Small intestine (tissue), 7 donors: ENCODE data around the gene TRERF1. TPM values are rescaled to one million over a fixed set of nuclear protein-coding genes. Genes with fewer than 3 reads are reported as not detected.

Source experiments
- DNase-seq, 2 donors: peaks; one replicate each; pipeline versions ENCODE4 v3.0.0 to v3.0.0-alpha.2; 2013
- FAIRE-seq: peaks from 2 replicates; lab custom pipeline; 2012; peaks lifted over from hg19 to GRCh38; lab: Jason Lieb, UNC
- H3K27ac ChIP-seq, 3 donors: one replicate each; pipeline ENCODE4 v1.5.1; 2013; ENCODE audit warnings: low read length in 2 of 3, mild to moderate bottlenecking in 2 of 3, control low read depth in 1 of 3, inconsistent platforms in 1 of 3, low read depth in 1 of 3, moderate library complexity in 1 of 3
- H3K27me3 ChIP-seq, 3 donors: one replicate each; pipeline ENCODE4 v1.6.1; 2013; ENCODE audit warnings: low read length in 3 of 3, inconsistent platforms in 1 of 3; ENCODE audit not compliant: control insufficient read depth in 3 of 3, insufficient read depth in 3 of 3
- H3K36me3 ChIP-seq, 3 donors: one replicate each; pipeline ENCODE4 v1.6.1; 2013; ENCODE audit warnings: low read length in 3 of 3, inconsistent platforms in 1 of 3, low read depth in 1 of 3, mild to moderate bottlenecking in 1 of 3, moderate library complexity in 1 of 3; ENCODE audit not compliant: control insufficient read depth in 3 of 3, insufficient read depth in 2 of 3
- H3K4me1 ChIP-seq, 3 donors: one replicate each; pipeline ENCODE4 v1.6.1; 2013; ENCODE audit warnings: low read length in 2 of 3, inconsistent platforms in 1 of 3, low read depth in 1 of 3, mild to moderate bottlenecking in 1 of 3, moderate library complexity in 1 of 3; ENCODE audit not compliant: control insufficient read depth in 3 of 3, insufficient read depth in 2 of 3
- H3K4me3 ChIP-seq, 3 donors: one replicate each; pipeline ENCODE4 v1.5.1; 2013; ENCODE audit warnings: low read length in 3 of 3, control low read depth in 1 of 3, inconsistent platforms in 1 of 3, low read depth in 1 of 3, mild to moderate bottlenecking in 1 of 3, moderate library complexity in 1 of 3
- H3K9me3 ChIP-seq, 2 donors: one replicate each; pipeline ENCODE4 v1.6.1; 2013; ENCODE audit warnings: low read depth in 1 of 2, low read length in 1 of 2; ENCODE audit not compliant: control insufficient read depth in 2 of 2, insufficient read depth in 1 of 2
- WGBS, 3 donors: extraction: QIAGEN DNeasy Blood & Tissue Kit; methylation state at CpG; one replicate each; pipeline ENCODE4 v1.1.7; 2013; 5-methylcytosine and 5-hydroxymethylcytosine counted together
- polyA plus RNA-seq, 4 donors: library from polyadenylated mRNA; stranded (reverse) in 3 of 4; unstranded in 1 of 4; fragments of 200-250 nt in 3 of 4; fragments of 120-200 nt in 1 of 4; gene quantifications; one replicate each; pipeline versions ENCODE4 v1.2.1 to v1.2.3, GENCODE V29; 2013
- donor health status: healthy with polysubstance abuse.
- donor health status: control.
- donor health status: control.
- donor health status: Bipolar disorder and iron deficiency.
- donor health status: healthy.

TRERF1 gene
- polyA plus RNA-seq, 4 donors = 0.22 to 5.0 (median 2.3) TPM

DNA sequence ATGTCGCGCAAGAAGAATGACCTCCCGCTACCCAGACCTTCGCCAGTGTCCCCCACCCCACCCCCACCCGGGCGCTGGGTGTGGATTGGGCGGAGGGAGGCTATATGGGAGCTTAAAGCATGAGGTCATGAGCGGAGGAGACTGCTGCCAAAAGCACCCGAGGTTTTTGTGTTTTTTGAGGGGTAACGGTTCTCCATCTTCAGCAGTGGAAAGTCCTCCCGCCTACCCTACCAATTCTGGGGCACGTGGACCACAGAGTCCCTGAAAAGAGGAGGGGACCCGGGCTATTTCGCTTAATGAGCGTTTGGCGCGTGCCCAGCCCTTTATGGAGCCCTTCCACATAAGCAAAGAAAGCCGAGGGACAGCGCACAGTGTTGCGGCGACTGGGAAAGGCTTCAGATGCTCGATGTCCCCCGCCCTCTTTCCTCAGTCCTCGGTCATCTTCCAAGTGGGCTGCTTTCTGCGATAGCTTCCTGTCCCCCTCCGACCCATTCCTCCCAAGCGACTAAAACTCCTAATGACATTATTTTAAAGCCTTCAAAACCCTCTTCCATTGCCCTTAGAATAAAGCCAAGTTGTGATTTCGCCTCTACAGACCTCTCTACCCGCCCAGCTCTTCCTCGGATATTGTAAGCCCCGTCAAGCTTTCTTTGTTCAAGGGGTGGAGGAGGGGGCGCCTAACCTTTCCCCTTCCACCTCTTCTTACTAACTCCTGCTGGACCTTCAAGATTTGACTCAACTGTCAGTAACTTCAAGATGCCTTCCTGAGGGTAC is 2.1 kb upstream of the TRERF1 start:
- DNase-seq (peak; percentile 60 to 77), FAIRE-seq (no peak)
- H3K27me3 ChIP-seq = peaks cover 0 to 4% (median 0%) of the 10 kb centered on the region in 3 donors
- WGBS, 3 donors = 5 to 10% (median 6%) methylated on average over 32 of the region's 32 CpGs
- peak overlapping the region in 2 of 3 donors; percentile 71 to 95 for H3K27ac ChIP-seq
- no peaks in the 10 kb centered on the region for H3K36me3 ChIP-seq
- peaks cover 0 to 17% (median 2%) of the 10 kb centered on the region in 3 donors for H3K4me1 ChIP-seq
- H3K4me3 ChIP-seq = peak overlapping the region; percentile 74 to 85 (median 74)
- no peaks in the 10 kb centered on the region for H3K9me3 ChIP-seq

- no peak for FAIRE-seq
- Histone ChIP-seq H3K27ac (peak overlapping the region; percentile 66 to 95 (median 88)), H3K36me3 (no peaks in the 10 kb centered on the region), H3K4me3 (peak overlapping the region; percentile 74 to 85 (median 74)), H3K4me1 (peaks cover 0 to 17% (median 2%) of the 10 kb centered on the region in 3 donors), H3K27me3 (peaks cover 0 to 4% (median 0%) of the 10 kb centered on the region in 3 donors), H3K9me3 (no peaks in the 10 kb centered on the region)
- 0 to 1% (median 0%) methylated on average over 34 to 57 of the region's 57 CpGs for WGBS, 3 donors
- DNase-seq = peak; percentile 67 to 90
Observed at GRCh38 chr6:42453031-42453653, 1.4 kb upstream of the TRERF1 start.

- Histone ChIP-seq H3K27ac (peak overlapping the region; percentile 66 to 95 (median 88)), H3K4me3 (peak overlapping the region; percentile 74 to 85 (median 74)), H3K27me3 (peaks cover 0 to 4% (median 0%) of the 10 kb centered on the region in 3 donors), H3K4me1 (peaks cover 0 to 17% (median 2%) of the 10 kb centered on the region in 3 donors), H3K36me3 (no peaks in the 10 kb centered on the region), H3K9me3 (no peaks in the 10 kb centered on the region)
- FAIRE-seq = no peak
- DNase-seq = peak; percentile 57 to 89
- 0 to 1% (median 1%) methylated on average over 64 to 78 of the region's 78 CpGs for WGBS, 3 donors
Observed at GRCh38 chr6:42452171-42453030, 675 bp upstream of the TRERF1 start.

DNA sequence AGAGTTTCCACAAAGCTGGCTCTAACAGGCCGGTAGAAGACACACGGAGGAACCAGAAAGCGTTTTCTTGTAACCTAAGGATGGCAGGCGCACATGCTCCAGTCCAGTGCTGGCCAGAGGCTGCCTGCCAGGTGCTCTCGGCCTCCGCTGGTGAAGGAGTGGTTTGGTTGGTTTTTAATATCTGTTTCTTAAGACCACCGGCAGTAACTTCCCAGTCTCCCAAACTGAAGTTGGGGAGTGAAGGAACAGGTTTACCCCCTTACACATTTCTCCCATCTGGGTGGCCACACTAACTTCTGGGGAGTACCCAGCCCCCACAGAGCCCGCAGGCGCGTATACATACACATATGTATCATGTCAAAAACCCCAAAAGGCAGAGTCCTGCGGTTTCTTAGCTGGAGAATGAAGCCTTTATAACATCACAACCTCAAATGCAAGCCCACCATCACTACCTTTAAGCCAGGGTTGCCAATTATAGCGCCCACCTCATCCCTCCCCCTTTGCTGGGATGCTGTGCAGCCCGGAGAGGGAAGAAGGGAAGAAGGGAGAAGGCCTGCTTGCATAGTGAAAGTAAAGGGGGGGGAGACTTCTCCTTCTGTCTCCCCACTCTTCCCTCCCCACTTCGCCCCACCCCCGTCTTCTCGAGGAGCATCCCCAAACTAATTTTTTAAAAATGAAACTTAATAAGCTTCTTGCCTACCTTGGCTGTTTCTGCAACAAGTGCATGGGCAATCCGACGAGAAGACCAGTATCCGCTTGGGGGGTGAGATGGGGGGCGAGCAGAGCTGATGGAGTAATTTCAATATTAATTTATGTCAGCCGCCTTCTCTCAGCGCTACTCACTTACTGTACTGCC is 1.0 kb downstream of the TRERF1 start:
- peak in 1 of 2 donors; percentile 17 for DNase-seq
- Histone ChIP-seq H3K27ac (peak overlapping the region; percentile 14 to 76 (median 36)), H3K4me3 (peak overlapping the region; percentile 74 to 85 (median 74)), H3K36me3 (no peaks in the 10 kb centered on the region), H3K27me3 (peaks cover 0 to 4% (median 0%) of the 10 kb centered on the region in 3 donors), H3K4me1 (peaks cover 0 to 17% (median 2%) of the 10 kb centered on the region in 3 donors), H3K9me3 (no peaks in the 10 kb centered on the region)
- 3 to 11% (median 4%) methylated on average over 21 to 22 of the region's 22 CpGs for WGBS, 3 donors
- FAIRE-seq = no peak

DNA sequence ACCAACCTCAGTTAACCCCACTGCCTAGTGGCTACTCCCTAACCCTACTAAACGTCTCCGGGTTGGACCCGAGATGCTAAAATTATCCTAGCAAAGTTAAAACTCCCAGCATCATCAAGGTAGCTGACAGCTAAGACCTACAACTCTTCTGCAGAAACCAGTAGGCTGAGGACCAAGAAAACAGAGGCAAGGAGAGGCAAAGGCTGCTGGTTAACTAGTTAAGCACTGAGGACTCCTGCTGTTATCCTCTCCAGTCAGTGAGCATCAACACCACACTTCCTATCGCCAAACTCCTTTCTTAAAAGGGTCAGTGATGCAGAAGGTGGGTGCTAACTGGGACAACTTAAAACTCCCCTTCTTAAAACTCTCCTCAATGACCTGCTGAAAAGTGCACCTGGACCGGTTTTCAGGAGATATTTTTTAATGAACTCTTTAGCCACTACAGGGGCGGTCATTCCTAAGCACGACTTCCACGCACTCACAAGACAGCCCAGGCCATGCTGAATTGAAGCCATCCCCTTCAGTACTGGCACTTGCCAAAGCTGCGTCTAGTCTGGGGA is 1.7 kb downstream of the TRERF1 start:
- FAIRE-seq = no peak
- H3K36me3 ChIP-seq = no peaks in the 10 kb centered on the region
- peaks cover 0 to 17% (median 2%) of the 10 kb centered on the region in 3 donors for H3K4me1 ChIP-seq
- no peaks in the 10 kb centered on the region for H3K9me3 ChIP-seq
- WGBS, 3 donors = 22 to 40% (median 25%) methylated on average over 9 of the region's 9 CpGs
- H3K4me3 ChIP-seq = peak overlapping the region in 2 of 3 donors; percentile 74 to 85
- peak overlapping the region in 2 of 3 donors; percentile 16 to 76 for H3K27ac ChIP-seq
- DNase-seq = peak in 1 of 2 donors; percentile 14
- H3K27me3 ChIP-seq = peaks cover 0 to 4% (median 0%) of the 10 kb centered on the region in 3 donors

- Histone ChIP-seq H3K27ac (no peak overlapping the region), H3K4me1 (peaks cover 0 to 10% (median 0%) of the 10 kb centered on the region in 3 donors), H3K36me3 (no peaks in the 10 kb centered on the region), H3K27me3 (peaks cover 0 to 4% (median 0%) of the 10 kb centered on the region in 3 donors), H3K9me3 (no peaks in the 10 kb centered on the region), H3K4me3 (peak overlapping the region in 1 of 3 donors; percentile 5)
- 15 to 35% (median 28%) methylated on average over 7 of the region's 7 CpGs for WGBS, 3 donors
- FAIRE-seq = no peak
- no peak for DNase-seq
Observed at GRCh38 chr6:42448927-42449659, 2.6 kb downstream of the TRERF1 start.

DNA sequence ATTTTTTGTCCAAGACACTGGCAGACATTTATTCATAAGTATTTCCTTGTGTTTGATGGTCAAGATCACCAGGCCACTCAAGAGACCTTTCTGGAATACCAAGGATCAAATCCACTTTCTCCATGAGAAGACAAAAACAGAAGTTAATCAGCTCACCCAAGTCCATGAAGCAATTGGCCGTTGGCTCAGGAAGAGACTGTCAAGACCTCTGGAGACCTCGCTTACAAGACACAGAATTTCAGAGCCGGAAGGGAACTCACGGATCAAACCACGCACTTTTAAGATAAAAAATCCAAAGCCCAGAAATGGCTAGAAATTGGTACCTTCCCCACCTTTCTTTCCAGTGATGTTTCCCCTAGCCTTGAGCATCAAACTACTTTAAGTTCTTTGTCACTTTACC is 3.3 kb downstream of the TRERF1 start:
- Histone ChIP-seq H3K36me3 (no peaks in the 10 kb centered on the region), H3K27ac (no peak overlapping the region)
- FAIRE-seq = no peak

More for the DNA sequence above, 3.3 kb downstream of the TRERF1 start:
- no peak for DNase-seq
- H3K27me3 ChIP-seq = peaks cover 0 to 3% (median 0%) of the 10 kb centered on the region in 3 donors
- H3K9me3 ChIP-seq = no peaks in the 10 kb centered on the region
- H3K4me3 ChIP-seq = no peak overlapping the region
- WGBS, 3 donors = 64 to 88% (median 70%) methylated on average over 5 of the region's 5 CpGs
- H3K4me1 ChIP-seq = peaks cover 0 to 6% (median 0%) of the 10 kb centered on the region in 3 donors
